ENCODE measurements around the gene BZW2.
A peak's percentile ranks its signal among the peaks of the same experiment; 100 is the strongest.
"Not testable (repeated sequence)": the region's sequence is repeated elsewhere in the genome, so short reads cannot be mapped to it uniquely, and the experiment has no call there.

BZW2 gene

GRCh38 chr7:16669581-16669980, 23.6 kb downstream of the BZW2 start:
- Histone ChIP-seq H3K27ac (ENCODE audit: low read depth, low read length) (peak overlapping the region; percentile 98), H3K9me3 (ENCODE audit: control insufficient read depth in 5 of 5, low read length in 5 of 5) (no peaks in the 10 kb centered on the region), H3K9ac (ENCODE audit: low read length in 5 of 5) (no peak overlapping the region), H3K27me3 (ENCODE audit: control insufficient read depth in 5 of 5, insufficient read depth in 4 of 5, low read length in 5 of 5) (no peaks in the 10 kb centered on the region), H3K4me3 (ENCODE audit: low read depth in 1 of 5, low read length in 5 of 5) (no peak overlapping the region), H3K36me3 (ENCODE audit: control insufficient read depth in 5 of 5, insufficient read depth in 5 of 5, low read length in 5 of 5) (peaks cover 0 to 2% (median under 1%) of the 10 kb centered on the region in 5 donors), H3K4me1 (ENCODE audit: control insufficient read depth in 5 of 5, insufficient read depth in 5 of 5, low read length in 5 of 5) (peaks cover 0 to 34% (median 32%) of the 10 kb centered on the region in 5 donors)

- Histone ChIP-seq H3K27ac (ENCODE audit: low read depth, low read length) (peak overlapping the region; percentile 98), H3K9ac (ENCODE audit: low read length in 5 of 5) (no peak overlapping the region), H3K27me3 (ENCODE audit: control insufficient read depth in 5 of 5, insufficient read depth in 4 of 5, low read length in 5 of 5) (no peaks in the 10 kb centered on the region), H3K9me3 (ENCODE audit: control insufficient read depth in 5 of 5, low read length in 5 of 5) (no peaks in the 10 kb centered on the region), H3K36me3 (ENCODE audit: control insufficient read depth in 5 of 5, insufficient read depth in 5 of 5, low read length in 5 of 5) (peaks cover 0 to 3% (median 2%) of the 10 kb centered on the region in 5 donors), H3K4me3 (ENCODE audit: low read depth in 1 of 5, low read length in 5 of 5) (no peak overlapping the region), H3K4me1 (ENCODE audit: control insufficient read depth in 5 of 5, insufficient read depth in 5 of 5, low read length in 5 of 5) (peaks cover 0 to 34% (median 32%) of the 10 kb centered on the region in 5 donors)
Measured at GRCh38 chr7:16670021-16670420, 24.0 kb downstream of the BZW2 start.

GRCh38 chr7:16670731-16671344, 24.9 kb downstream of the BZW2 start:
- Histone ChIP-seq H3K27me3 (ENCODE audit: control insufficient read depth in 5 of 5, insufficient read depth in 4 of 5, low read length in 5 of 5) (no peaks in the 10 kb centered on the region), H3K4me1 (ENCODE audit: control insufficient read depth in 5 of 5, insufficient read depth in 5 of 5, low read length in 5 of 5) (peaks cover 0 to 34% (median 32%) of the 10 kb centered on the region in 5 donors), H3K36me3 (ENCODE audit: control insufficient read depth in 5 of 5, insufficient read depth in 5 of 5, low read length in 5 of 5) (peaks cover 3 to 7% (median 5%) of the 10 kb centered on the region in 5 donors), H3K4me3 (ENCODE audit: low read depth in 1 of 5, low read length in 5 of 5) (no peak overlapping the region), H3K9ac (ENCODE audit: low read length in 5 of 5) (no peak overlapping the region), H3K9me3 (ENCODE audit: control insufficient read depth in 5 of 5, low read length in 5 of 5) (no peaks in the 10 kb centered on the region), H3K27ac (ENCODE audit: low read depth, low read length) (peak overlapping the region; percentile 98)

GRCh38 chr7:16671811-16672210, 25.8 kb downstream of the BZW2 start:
- Histone ChIP-seq H3K27ac (ENCODE audit: low read depth, low read length) (no peak overlapping the region), H3K36me3 (ENCODE audit: control insufficient read depth in 5 of 5, insufficient read depth in 5 of 5, low read length in 5 of 5) (peaks cover 4 to 10% (median 6%) of the 10 kb centered on the region in 5 donors), H3K9ac (ENCODE audit: low read length in 5 of 5) (no peak overlapping the region), H3K27me3 (ENCODE audit: control insufficient read depth in 5 of 5, insufficient read depth in 4 of 5, low read length in 5 of 5) (no peaks in the 10 kb centered on the region), H3K4me3 (ENCODE audit: low read depth in 1 of 5, low read length in 5 of 5) (no peak overlapping the region), H3K9me3 (ENCODE audit: control insufficient read depth in 5 of 5, low read length in 5 of 5) (no peaks in the 10 kb centered on the region), H3K4me1 (ENCODE audit: control insufficient read depth in 5 of 5, insufficient read depth in 5 of 5, low read length in 5 of 5) (peaks cover 0 to 34% (median 32%) of the 10 kb centered on the region in 5 donors)

GRCh38 chr7:16675277-16675676, 29.3 kb downstream of the BZW2 start:
- H3K9me3 ChIP-seq (ENCODE audit: control insufficient read depth in 5 of 5, low read length in 5 of 5) = no peaks in the 10 kb centered on the region
- peaks cover 0 to 3% (median under 1%) of the 10 kb centered on the region in 5 donors for H3K4me1 ChIP-seq (ENCODE audit: control insufficient read depth in 5 of 5, insufficient read depth in 5 of 5, low read length in 5 of 5)
- peaks cover 4 to 10% (median 7%) of the 10 kb centered on the region in 5 donors for H3K36me3 ChIP-seq (ENCODE audit: control insufficient read depth in 5 of 5, insufficient read depth in 5 of 5, low read length in 5 of 5)
- no peak overlapping the region for H3K4me3 ChIP-seq (ENCODE audit: low read depth in 1 of 5, low read length in 5 of 5)
- no peak overlapping the region for H3K27ac ChIP-seq (ENCODE audit: low read depth, low read length)
- no peaks in the 10 kb centered on the region for H3K27me3 ChIP-seq (ENCODE audit: control insufficient read depth in 5 of 5, insufficient read depth in 4 of 5, low read length in 5 of 5)
- no peak overlapping the region for H3K9ac ChIP-seq (ENCODE audit: low read length in 5 of 5)

GRCh38 chr7:16677978-16678494, 32.1 kb downstream of the BZW2 start:
- H3K27ac ChIP-seq (ENCODE audit: low read depth, low read length) = no peak overlapping the region
- H3K4me1 ChIP-seq (ENCODE audit: control insufficient read depth in 5 of 5, insufficient read depth in 5 of 5, low read length in 5 of 5) = no peaks in the 10 kb centered on the region
- H3K36me3 ChIP-seq (ENCODE audit: control insufficient read depth in 5 of 5, insufficient read depth in 5 of 5, low read length in 5 of 5) = peaks cover 14 to 27% (median 21%) of the 10 kb centered on the region in 5 donors
- no peaks in the 10 kb centered on the region for H3K9me3 ChIP-seq (ENCODE audit: control insufficient read depth in 5 of 5, low read length in 5 of 5)
- no peaks in the 10 kb centered on the region for H3K27me3 ChIP-seq (ENCODE audit: control insufficient read depth in 5 of 5, insufficient read depth in 4 of 5, low read length in 5 of 5)
- H3K4me3 ChIP-seq (ENCODE audit: low read depth in 1 of 5, low read length in 5 of 5) = no peak overlapping the region
- H3K9ac ChIP-seq (ENCODE audit: low read length in 5 of 5) = no peak overlapping the region

GRCh38 chr7:16678645-16679566, 32.9 kb downstream of the BZW2 start:
- not testable (repeated sequence) for H3K4me3 ChIP-seq (ENCODE audit: low read depth in 1 of 5, low read length in 5 of 5); H3K9me3 ChIP-seq (ENCODE audit: control insufficient read depth in 5 of 5, low read length in 5 of 5); H3K4me1 ChIP-seq (ENCODE audit: control insufficient read depth in 5 of 5, insufficient read depth in 5 of 5, low read length in 5 of 5); H3K27ac ChIP-seq (ENCODE audit: low read depth, low read length); H3K9ac ChIP-seq (ENCODE audit: low read length in 5 of 5); H3K27me3 ChIP-seq (ENCODE audit: control insufficient read depth in 5 of 5, insufficient read depth in 4 of 5, low read length in 5 of 5)
- H3K36me3 ChIP-seq (ENCODE audit: control insufficient read depth in 5 of 5, insufficient read depth in 5 of 5, low read length in 5 of 5) = peaks cover 19 to 32% (median 21%) of the 10 kb centered on the region in 5 donors

- H3K9me3 ChIP-seq (ENCODE audit: control insufficient read depth in 5 of 5, low read length in 5 of 5) = no peaks in the 10 kb centered on the region
- peaks cover 22 to 35% (median 29%) of the 10 kb centered on the region in 5 donors for H3K36me3 ChIP-seq (ENCODE audit: control insufficient read depth in 5 of 5, insufficient read depth in 5 of 5, low read length in 5 of 5)
- H3K27me3 ChIP-seq (ENCODE audit: control insufficient read depth in 5 of 5, insufficient read depth in 4 of 5, low read length in 5 of 5) = no peaks in the 10 kb centered on the region
- H3K4me1 ChIP-seq (ENCODE audit: control insufficient read depth in 5 of 5, insufficient read depth in 5 of 5, low read length in 5 of 5) = no peaks in the 10 kb centered on the region
- H3K4me3 ChIP-seq (ENCODE audit: low read depth in 1 of 5, low read length in 5 of 5) = no peak overlapping the region
- no peak overlapping the region for H3K9ac ChIP-seq (ENCODE audit: low read length in 5 of 5)
- H3K27ac ChIP-seq (ENCODE audit: low read depth, low read length) = no peak overlapping the region
Measured at GRCh38 chr7:16684935-16685334, 39.0 kb downstream of the BZW2 start.

- Histone ChIP-seq H3K4me1 (ENCODE audit: control insufficient read depth in 5 of 5, insufficient read depth in 5 of 5, low read length in 5 of 5) (no peaks in the 10 kb centered on the region), H3K9ac (ENCODE audit: low read length in 5 of 5) (no peak overlapping the region), H3K27me3 (ENCODE audit: control insufficient read depth in 5 of 5, insufficient read depth in 4 of 5, low read length in 5 of 5) (no peaks in the 10 kb centered on the region), H3K27ac (ENCODE audit: low read depth, low read length) (no peak overlapping the region), H3K4me3 (ENCODE audit: low read depth in 1 of 5, low read length in 5 of 5) (no peak overlapping the region), H3K9me3 (ENCODE audit: control insufficient read depth in 5 of 5, low read length in 5 of 5) (no peaks in the 10 kb centered on the region), H3K36me3 (ENCODE audit: control insufficient read depth in 5 of 5, insufficient read depth in 5 of 5, low read length in 5 of 5) (peaks cover 22 to 38% (median 30%) of the 10 kb centered on the region in 5 donors)
Measured at GRCh38 chr7:16685535-16685934, 39.6 kb downstream of the BZW2 start.

- no peaks in the 10 kb centered on the region for H3K9me3 ChIP-seq (ENCODE audit: control insufficient read depth in 5 of 5, low read length in 5 of 5)
- no peaks in the 10 kb centered on the region for H3K4me1 ChIP-seq (ENCODE audit: control insufficient read depth in 5 of 5, insufficient read depth in 5 of 5, low read length in 5 of 5)
- H3K27me3 ChIP-seq (ENCODE audit: control insufficient read depth in 5 of 5, insufficient read depth in 4 of 5, low read length in 5 of 5) = no peaks in the 10 kb centered on the region
- H3K4me3 ChIP-seq (ENCODE audit: low read depth in 1 of 5, low read length in 5 of 5) = no peak overlapping the region
- peaks cover 15 to 25% (median 21%) of the 10 kb centered on the region in 5 donors for H3K36me3 ChIP-seq (ENCODE audit: control insufficient read depth in 5 of 5, insufficient read depth in 5 of 5, low read length in 5 of 5)
- H3K27ac ChIP-seq (ENCODE audit: low read depth, low read length) = no peak overlapping the region
- H3K9ac ChIP-seq (ENCODE audit: low read length in 5 of 5) = no peak overlapping the region
Measured at GRCh38 chr7:16688249-16688648, 42.3 kb downstream of the BZW2 start.

Data from subcutaneous abdominal adipose tissue (tissue), 5 donors.